NCI-H2081 (cell line): ENCODE results near the gene GLIS1.

Experiments used
- DNase-seq, 2 experiments: peaks; one replicate each; lab custom pipeline; 2025; lab: John Stamatoyannopoulos, UW

GLIS1 gene

DNA sequence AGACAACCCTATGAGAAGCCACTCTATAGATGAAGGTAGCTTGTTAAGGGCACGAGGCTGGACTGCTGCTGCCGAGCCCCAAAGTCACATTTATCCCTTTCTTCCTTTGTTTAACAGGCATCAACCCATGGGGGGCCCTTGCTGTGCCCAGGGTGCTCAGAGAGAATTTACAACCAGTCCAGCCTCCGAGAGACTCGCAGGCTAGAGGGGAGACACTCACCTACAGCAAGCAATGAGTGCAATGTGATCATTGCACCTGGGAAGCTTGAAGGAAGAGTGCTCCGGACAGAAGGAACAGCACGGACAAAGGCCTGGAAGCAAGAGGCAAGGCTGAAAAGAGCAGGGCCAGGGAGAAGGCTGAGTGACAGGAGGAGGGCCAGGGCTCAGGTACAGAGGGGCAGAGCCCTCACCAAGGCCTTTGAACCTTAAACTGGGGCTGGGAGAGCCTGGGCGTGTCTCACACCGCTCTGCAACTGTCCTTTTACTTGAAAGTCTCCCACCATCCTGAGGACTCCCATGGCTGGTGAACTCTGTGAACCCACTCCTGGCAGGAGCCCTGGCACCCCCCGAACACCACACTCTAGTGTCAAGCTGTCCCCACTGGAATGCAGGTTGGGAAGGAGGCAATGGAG lies 252.5 kb downstream of the GLIS1 start:
- DNase-seq: no peak

DNA sequence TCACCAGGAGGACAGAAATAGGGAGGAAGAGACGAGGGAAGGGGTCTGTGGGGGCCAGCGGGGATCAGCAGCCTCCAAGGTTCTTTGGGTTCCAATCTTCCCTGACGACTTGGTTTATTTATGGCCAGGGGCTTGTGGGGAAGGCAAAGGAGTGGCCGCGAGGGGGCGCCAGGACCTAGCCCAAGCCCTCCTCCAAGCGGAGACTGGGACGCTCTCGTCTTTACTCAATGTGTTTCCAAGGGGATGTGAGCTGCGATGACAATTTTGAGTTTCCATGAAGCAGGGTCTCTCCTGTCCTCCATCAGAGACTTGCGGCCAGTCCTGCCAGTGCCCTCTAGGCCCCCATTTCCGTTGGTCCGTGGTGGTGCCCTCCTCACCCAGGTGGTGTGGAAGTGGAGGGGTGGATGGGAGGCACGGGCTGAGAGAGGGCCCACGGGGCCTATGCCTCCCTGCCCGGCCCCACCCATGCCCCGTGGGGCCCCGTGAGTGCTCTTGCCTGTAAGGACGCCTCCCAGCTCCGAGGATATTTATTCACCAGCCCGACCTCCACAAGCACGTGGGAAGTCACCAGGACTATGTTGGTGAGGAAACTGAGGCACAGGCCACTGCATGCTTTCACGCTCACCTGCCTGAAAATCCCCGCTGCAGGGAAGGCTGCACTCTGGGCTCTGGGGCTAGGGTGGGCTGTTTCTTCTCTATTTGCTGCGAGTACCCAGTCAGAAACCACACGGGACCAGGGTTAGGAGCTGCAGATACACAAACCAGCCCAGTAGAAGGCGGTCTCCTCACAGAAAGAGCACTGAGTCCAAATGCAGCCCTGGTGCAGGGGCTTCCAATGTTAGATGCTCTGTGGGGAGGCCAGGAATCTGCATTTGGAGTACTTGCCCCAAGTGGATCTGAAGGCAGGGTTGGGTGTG lies 253.2 kb downstream of the GLIS1 start:
- DNase-seq: peak; percentile 69 to 71

DNA sequence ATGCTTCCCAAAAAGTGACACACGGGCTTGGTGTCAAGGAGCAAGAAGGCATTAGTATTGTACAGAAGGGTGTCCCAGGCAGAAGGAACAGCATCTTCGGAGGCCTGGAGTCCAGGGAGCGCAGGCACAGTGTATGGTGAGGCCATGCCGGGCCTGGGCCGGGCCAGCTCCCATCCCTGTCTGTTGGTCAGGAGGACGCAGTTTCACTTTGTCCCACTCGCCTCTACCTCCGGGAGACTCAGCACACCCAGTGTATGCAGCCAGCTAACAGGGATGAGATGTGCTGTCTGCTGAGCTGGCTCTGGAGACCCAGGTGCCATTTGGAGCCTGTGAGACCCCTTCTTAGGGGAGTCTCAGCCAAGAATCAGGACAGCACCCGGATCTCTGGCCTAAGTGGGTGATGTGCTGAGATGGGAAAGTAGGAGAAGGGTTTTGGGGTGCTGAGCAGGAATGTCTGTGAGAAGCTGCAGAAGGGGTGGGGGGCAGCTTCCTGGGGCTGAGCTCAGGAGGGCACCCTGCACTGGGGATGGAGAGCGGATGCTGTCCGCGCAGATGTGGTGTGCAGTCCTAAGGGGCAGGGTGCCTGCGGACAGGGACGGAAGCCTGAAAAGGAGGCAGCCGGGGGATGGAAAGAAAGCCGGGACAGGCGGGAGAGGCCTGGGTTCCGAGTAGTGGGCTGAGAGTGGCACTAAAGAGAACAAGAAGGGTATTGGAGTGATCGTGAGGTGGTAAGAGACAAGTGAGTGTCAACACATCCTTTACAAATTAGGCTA lies 254.1 kb downstream of the GLIS1 start:
- DNase-seq: no peak

DNA sequence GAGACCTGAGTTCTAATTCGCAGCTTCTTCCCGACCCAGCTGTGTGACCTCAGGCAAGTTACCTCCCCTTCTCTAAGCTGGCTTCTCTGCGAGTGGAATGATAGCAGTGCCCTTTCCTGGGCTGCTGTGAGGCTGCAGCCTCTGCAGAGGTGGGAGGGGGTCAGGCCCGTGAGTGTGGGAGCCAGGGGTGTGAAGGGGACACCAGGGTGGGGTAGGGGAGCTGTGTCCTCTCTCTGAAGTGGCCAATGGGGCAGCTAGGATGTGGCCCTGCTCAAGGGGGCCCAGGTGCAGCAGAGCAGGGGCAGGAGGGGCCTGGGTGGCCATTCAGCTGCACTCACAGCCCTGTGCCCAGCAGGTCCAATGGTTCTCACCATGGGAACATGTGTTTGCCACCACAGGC lies 255.3 kb downstream of the GLIS1 start:
- DNase-seq: no peak

DNA sequence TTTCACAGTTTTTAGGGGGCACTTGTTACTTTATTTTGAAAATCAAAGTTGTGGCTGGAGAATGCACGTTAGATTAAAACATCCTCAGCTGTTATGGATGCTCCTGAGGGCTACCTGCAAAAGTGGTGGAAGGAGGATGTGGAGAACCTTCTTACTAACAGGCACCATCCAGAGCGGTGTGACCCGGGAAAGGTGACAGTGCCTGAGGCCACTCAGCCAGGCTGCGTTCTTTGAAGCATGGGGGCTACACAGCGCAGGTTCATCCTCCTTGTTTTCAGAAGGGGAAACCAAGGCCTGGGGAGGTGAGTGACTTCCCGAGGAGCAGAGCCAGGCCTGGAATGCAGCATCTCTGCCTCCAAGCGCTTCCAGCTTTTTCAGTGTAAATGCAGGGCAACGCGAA lies 255.8 kb downstream of the GLIS1 start:
- no peak for DNase-seq

DNA sequence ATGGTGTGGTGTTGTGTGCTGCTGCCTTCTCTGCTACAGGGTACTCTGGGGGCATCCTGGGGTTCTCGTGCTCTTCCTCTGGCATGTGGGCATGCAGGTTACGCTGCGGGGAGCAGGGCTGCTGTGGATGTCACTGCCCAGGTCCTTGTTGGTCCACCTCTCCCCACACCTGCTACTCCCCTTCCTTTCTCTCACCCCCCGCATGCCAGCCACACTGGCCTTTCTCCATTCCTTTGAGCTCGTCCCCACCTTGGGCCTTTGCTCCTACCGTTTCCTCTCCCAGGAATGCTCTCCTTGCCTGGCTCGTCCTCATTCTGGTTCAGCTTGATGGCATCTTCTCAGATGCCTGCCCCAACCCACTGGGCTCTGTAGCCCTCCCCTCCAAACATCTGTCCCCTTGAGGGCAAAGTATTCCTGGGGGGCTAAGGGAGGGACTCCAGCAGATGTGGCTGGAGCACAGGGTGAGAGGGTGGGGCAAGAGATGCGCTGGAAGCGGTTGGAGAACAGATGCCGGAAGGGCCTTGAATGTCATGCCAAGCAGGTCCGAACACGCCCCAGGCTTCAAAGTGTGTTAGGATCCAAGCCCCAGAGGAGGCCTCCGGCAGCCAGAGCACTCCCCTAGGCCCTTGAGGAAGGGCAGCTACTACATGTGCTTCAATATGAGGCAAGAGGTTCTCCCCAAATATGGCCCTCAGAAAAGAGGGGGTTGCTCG lies 256.4 kb downstream of the GLIS1 start:
- no peak for DNase-seq

DNA sequence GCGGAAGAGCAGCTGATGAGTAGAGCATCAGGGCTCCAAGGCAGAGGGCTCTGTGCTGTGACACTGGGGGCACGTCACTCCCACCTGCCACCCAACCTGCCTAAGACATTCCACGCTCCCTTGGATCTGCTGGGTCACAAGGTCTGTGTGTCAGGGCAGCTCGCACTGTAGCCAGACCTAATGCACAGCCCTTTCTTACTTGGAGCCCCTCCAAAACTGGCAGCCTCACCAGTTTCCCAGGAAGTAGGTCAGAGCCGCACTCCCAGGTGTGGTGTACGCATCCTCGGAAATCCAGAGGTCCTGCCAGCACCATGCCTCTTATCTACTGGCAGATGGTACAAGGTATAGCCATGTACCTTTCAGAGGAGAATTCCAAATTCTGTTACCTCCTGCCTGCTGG lies 257.5 kb downstream of the GLIS1 start:
- DNase-seq: no peak

DNA sequence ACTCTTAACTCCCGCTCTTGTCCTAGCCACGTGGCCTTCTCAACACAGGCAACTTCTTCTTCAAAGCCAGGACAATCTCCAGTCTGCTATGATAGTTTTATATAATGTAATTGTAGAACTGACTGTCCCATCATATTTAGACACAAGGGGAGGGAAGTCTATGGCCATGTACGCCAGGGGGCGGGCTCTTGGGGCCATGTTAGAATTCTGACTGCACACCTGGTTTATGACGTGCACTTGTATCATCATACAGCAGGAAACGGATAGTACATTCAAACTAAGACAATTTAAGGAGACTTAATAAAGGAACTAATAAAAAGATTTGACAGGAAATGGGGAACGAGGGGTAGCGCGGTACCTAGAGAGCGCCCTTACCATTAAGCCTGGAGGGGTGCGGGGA lies 258.3 kb downstream of the GLIS1 start:
- no peak for DNase-seq

DNA sequence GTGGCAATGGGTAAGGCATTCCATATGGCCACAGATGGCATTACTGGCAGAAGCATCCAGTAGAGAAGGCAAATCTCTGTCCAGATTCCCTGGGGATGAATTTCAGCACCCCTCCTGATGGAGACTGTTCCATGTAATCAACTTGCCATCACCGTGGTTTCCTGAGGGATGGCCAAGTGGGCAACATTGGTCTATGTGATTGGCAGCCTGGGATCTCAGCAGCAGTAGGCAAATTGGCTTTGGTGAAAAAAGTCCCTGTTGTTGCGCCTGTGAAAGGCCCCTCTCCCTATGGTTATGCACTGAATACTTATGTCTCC lies 260.5 kb downstream of the GLIS1 start:
- DNase-seq: no peak

DNA sequence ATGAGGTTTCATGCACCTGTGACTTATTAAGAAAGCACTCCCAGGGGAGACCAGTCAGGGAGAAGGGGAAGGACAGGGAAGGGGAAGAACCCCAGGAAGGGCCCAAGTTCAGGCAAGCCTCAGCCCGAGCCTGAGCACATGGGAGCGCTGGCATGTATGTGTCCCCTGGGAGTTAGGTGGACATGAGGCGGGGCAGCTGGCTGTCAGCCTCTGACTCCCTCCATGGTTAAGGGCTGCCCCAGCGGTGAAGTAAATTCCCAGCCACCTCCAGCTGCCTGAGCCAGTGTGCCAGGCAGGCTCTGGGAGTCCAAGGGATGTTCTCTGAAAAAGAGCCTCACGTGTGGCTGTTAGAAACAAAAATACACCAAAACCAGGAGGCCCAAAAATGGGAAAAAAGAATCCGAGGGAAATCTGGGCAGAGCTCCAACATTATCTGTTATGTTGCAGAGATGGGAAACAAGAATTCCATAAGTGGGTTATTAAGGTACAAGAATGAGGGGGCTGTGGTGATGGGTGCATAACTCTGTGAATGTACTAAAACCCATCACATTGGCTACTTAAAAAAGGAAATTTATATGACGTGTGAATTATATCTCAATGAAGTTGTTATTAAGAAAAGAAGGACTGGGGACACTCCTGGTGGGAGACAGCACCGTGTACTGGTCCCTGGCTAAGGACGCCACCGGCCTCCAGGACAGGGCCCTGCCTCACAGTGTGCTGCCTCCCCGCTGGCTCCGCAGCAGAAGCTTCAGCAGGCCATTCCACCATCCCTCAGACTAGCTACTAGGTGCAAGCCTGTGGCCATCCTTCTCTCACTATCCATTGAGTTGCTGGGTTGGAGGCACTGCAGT lies 261.1 kb downstream of the GLIS1 start:
- DNase-seq: no peak

DNA sequence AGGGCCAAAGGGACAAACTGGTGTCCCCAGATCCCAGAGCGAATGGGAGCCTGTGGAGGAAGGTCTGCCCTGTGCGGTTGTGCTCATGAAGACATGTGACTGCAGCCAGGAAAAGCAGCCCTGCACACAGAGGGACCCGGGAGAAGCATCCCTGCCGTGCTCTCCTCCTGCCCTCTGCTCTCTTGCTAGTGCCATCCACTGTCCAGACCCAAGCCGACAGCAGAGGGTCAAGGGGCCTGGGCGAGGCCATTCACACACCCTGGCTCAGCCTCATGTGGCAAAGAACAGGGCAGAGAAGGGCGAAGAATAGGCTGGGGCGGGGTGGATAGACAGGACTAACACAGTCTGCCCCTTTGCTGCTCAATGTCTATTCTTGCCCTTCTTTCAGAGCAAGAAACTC lies 262.4 kb downstream of the GLIS1 start:
- no peak for DNase-seq

DNA sequence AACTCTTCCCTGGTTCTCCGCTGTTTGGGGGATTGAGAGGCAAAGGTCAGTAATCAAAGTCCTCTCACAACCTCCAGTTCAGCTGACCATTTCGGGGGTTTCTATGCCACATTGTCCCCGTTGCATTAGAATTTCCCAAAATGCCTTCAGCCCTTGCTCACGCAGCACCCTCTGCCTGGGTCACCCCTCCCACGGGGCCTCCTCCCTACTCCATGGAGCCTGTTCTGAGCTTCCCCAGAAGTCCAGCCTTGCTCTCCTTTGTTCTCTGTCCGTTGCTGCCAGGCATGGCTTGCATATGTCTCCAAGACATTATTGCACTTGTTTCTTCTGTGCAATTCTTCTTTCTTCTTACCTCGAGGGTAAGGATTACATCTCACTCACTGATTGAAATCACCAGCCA lies 263.3 kb downstream of the GLIS1 start:
- no peak for DNase-seq

DNA sequence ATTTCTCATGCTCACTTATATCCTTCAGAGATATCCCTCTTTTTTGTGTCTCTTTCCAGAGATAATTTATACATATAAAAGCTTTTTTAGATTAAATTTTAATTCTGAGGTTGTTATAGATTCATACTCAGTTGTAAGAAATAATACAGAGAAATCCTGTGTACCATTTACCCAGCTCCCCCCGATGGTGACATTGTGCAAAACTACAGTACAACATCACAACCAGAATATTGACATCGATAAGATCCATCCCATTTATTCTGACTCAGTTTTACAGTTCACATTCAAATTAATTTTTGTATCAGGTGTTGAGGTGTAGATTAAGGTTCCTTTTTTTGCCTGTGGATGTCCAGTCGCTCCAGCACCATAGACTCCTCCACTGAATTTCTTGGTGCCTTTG lies 265.5 kb downstream of the GLIS1 start:
- no peak for DNase-seq

DNA sequence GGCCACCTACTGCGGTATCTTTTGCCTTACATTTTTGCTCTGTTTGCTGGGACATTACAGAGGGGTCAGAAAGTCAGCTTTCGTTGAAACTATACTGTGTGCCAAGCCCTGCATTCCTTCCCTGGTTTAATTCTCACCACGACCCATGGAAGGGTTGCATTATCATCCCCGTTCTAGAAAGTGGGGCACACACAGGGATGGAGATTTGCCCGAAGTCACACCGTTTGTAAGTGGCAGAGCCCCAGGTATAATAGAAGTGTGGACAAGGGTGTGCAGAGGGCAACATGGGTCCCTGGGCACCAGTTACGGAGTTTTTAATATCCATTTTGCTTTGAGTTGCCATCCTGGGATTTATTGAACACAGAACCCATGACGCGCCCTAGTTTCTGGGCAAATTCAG lies 268.0 kb downstream of the GLIS1 start:
- no peak for DNase-seq

DNA sequence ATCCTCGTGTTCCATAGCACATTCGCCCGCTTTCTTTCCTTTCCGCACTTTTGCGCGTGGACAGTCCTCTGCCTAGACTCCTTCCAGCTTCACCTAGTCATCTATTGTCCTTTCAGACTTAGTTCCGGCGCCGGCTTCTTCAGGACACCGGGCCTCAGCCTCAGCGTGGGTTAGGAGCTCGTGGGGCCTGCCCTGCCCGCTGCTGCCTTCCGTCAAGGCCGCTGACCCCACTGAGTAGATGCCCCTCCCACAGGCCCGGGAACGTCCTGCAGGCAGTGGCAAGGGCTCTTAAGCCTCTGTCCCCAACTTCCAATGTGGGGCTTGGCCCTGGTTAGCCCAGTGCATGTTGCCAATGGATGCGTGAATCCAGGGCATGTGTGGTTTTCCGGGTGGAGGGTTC lies 268.4 kb downstream of the GLIS1 start:
- DNase-seq: no peak

DNA sequence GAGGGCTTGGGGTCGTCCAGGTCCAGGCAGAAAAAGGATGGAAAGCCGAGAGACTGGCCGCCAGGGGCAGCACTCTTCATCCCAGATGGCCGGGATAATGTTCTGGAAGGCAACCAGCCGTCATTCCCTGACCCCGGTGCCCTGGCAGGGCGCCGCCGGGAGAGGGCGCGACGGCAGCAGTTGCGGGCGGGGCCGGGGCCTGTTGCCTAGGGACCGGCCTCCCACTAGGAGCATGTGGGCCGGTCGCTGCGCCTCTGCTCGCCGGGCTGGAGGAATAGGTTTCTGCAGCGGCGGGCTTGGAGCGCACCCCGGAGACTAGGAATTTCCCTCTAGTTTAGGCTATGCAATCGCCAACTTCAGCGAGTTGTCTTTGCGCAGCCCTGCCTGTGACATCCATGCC lies 268.8 kb downstream of the GLIS1 start:
- DNase-seq: no peak

DNA sequence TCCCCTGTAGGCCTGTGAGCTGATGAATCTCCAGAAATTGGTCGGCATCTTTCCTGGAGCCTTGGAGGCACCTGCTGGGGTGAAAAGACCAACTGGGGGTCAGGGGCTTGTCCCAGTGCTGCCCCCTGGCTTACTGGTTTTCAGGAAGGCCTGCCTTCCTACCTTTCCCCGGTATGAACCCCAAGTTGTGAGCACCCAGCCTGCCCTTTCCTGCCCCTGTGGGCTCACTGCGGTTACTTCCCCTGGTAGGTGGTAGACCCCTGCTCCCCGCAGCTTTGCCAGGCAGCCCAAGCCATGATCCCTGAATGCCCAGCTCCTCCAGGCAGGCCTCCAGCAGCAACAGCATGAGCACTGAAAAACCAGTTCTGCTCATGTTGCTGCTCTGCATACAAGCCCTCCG lies 269.6 kb downstream of the GLIS1 start:
- no peak for DNase-seq

DNA sequence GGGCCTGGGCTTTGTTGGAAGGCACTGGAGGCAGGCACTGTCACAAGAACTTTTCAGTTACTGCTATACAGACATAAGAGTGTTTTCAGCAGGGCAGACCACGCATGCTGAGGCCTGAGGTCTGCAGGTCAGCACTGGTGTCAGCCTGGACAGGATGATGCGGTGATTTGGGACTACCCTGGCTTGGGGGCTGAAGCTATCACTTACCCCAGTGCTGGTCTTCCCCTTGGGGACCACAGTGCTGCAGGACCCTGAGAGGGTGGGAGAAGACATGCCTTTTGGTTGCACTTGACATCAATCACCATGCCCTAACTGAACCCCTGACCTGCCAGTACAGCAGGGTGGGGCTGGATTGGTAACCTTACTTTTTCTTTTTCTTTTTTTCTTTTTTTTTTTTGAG lies 270.6 kb downstream of the GLIS1 start:
- DNase-seq: no peak

DNA sequence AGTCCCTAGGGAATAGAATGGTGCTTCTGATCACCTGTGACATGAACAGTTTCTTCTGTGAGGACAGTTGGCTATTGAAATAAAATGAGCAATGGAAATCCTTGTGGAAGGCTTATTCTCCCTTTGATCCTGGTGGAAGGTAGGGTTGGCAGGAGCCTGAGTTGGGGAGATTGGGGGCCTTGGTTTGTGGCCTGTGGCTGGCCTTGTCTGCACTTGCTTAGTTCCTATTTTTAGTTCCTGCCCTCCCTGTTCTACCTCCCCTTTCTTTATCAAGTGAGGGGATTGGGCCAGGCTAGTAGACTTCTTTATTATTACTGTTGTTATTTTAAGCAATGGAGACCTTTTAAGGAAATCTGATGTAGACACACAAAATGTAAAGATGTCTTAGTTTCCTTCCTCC lies 271.6 kb downstream of the GLIS1 start:
- DNase-seq: no peak

DNA sequence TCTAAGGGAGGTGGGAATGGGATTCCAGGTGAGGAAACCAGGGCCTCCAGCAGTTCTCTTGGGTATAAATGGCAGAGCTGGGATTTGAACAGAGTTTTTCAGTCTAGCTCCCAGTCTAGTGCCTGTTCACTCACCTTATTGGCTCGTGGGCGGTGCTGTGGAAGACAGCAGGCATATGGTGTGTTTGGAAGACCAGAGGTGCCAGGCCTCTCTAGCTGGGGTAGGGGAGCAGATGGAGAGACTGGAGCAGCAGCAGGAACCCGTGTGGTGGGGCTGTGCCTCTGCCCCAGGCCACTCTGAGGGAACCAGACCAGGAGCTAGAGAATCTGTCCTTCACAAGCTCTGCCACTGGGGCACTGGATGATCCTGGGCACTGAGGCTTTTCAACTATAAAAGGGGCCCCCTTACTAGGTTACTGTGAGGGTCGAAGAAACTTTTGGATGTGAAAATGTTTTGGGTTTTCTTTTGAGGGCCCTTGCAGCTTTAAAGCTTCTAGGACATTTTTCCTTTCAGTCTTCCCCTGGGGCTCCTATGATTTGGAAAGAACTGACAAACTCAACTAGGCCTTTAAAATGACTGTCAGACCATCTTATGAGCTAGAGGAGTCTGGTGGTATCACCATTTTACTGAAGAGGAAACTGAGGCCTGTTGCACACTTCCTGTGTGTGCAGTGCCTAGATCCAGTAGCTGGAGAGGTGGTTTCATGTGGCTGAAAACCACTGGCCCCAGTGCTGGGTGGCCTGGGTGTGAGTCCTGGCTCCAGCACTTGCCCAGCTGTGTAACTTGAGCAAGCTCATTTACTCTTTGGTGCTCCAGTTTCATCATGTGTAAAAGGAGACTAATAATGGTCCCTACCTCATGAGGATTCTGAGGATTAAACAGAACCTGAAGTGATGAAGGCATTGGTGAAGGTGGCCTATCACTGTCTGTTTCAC lies 273.7 kb downstream of the GLIS1 start:
- DNase-seq: no peak
